Suprapubic skin (tissue), 4 donors: ENCODE data around the gene BRS3. TPM values are rescaled to one million over a fixed set of nuclear protein-coding genes. Genes with fewer than 3 reads are reported as not detected.

Experiments
- DNase-seq, 2 donors: peaks; one replicate each; pipeline ENCODE4 v3.0.0-alpha.2; 2019; ENCODE audit warnings: low spot score in 2 of 2
- H3K27ac ChIP-seq: fragments of 200-600 bp; sonication (generic); one replicate; pipeline ENCODE4 v1.5.1; 2019
- H3K27me3 ChIP-seq: fragments of 200-600 bp; sonication (generic); one replicate; pipeline ENCODE4 v1.5.1; 2019
- H3K36me3 ChIP-seq: fragments of 200-600 bp; sonication (generic); one replicate; pipeline ENCODE4 v1.5.1; 2019
- H3K4me1 ChIP-seq: fragments of 200-600 bp; sonication (generic); one replicate; pipeline ENCODE4 v1.5.1; 2019
- H3K4me3 ChIP-seq: fragments of 200-600 bp; sonication (generic); one replicate; pipeline ENCODE4 v1.5.1; 2019; ENCODE audit warnings: mild to moderate bottlenecking
- H3K9me3 ChIP-seq: fragments of 200-600 bp; sonication (generic); one replicate; pipeline ENCODE4 v1.5.1; 2019
- CTCF ChIP-seq, 2 donors: fragments of 200-600 bp in 1 of 2; fragments of 450-650 bp in 1 of 2; sonication (generic) in 1 of 2; IDR thresholded peaks; one replicate each; pipeline ENCODE4 v1.5.1; 2016 to 2019; ENCODE audit warnings: antibody characterized with exemption in 2 of 2, mild to moderate bottlenecking in 1 of 2, moderate library complexity in 1 of 2
- EP300 ChIP-seq: sonication (generic); formaldehyde crosslinking; IDR thresholded peaks from one replicate; pipeline ENCODE4 v1.6.1; 2017; ENCODE audit warnings: antibody characterized with exemption
- POLR2A ChIP-seq, 2 donors: fragments of 450-650 bp; IDR thresholded peaks; one replicate each; pipeline ENCODE4 v1.6.1; 2017; ENCODE audit warnings: antibody characterized with exemption in 2 of 2, mild to moderate bottlenecking in 2 of 2, moderate library complexity in 2 of 2
- POLR2AphosphoS5 ChIP-seq, 3 donors: sonication (generic); formaldehyde crosslinking; IDR thresholded peaks; one replicate each; pipeline ENCODE4 v1.6.1; 2017; ENCODE audit warnings: antibody characterized with exemption in 3 of 3
- WGBS: methylation state at CpG from one replicate; pipeline ENCODE4 v1.1.5; 2018; 5-methylcytosine and 5-hydroxymethylcytosine counted together
- total RNA-seq, 4 donors: library from RNA; depleted of rRNA; stranded (reverse); fragments of >200 nt; gene quantifications; one replicate each; pipeline ENCODE4 v1.1.0, GENCODE V29; 2016

The BRS3 gene
- total RNA-seq, 4 donors from 2014 or later = not detected

- TF ChIP-seq POLR2A (IDR thresholded peaks at IDR 0.05) = no peak
- no peaks in the 10 kb centered on the region for H3K27me3 ChIP-seq
- 61% methylated on average over 3 of the region's 3 CpGs for WGBS
Observed at GRCh38 chrX:136475236-136475635, 12.5 kb upstream of the BRS3 start.

GRCh38 chrX:136476501-136476900, 11.2 kb upstream of the BRS3 start:
- H3K36me3 ChIP-seq = no peaks in the 10 kb centered on the region
- H3K9me3 ChIP-seq = no peaks in the 10 kb centered on the region
- no peaks in the 10 kb centered on the region for H3K4me1 ChIP-seq
- DNase-seq = no peak
- TF ChIP-seq POLR2AphosphoS5 (IDR thresholded peaks at IDR 0.05) (no peak), EP300 (no peak), POLR2A (IDR thresholded peaks at IDR 0.05) (no peak), CTCF (IDR thresholded peaks at IDR 0.05) (no peak)
- H3K27me3 ChIP-seq = no peaks in the 10 kb centered on the region
- no peak overlapping the region for H3K27ac ChIP-seq
- no peak overlapping the region for H3K4me3 ChIP-seq
- 73% methylated on average over 2 of the region's 2 CpGs for WGBS

More at GRCh38 chrX:136475236-136475635, 12.5 kb upstream of the BRS3 start:
- DNase-seq = no peak
- Histone ChIP-seq H3K27ac (no peak overlapping the region), H3K36me3 (no peaks in the 10 kb centered on the region), H3K9me3 (no peaks in the 10 kb centered on the region), H3K4me3 (no peak overlapping the region), H3K4me1 (no peaks in the 10 kb centered on the region)

- Histone ChIP-seq H3K36me3 (no peaks in the 10 kb centered on the region), H3K9me3 (no peaks in the 10 kb centered on the region), H3K27me3 (no peaks in the 10 kb centered on the region), H3K4me3 (no peak overlapping the region), H3K27ac (no peak overlapping the region), H3K4me1 (no peaks in the 10 kb centered on the region)
- TF ChIP-seq CTCF (IDR thresholded peaks at IDR 0.05) = peak in 1 of 2 donors; percentile 5
- no peak for TF ChIP-seq POLR2AphosphoS5 (IDR thresholded peaks at IDR 0.05)
- TF ChIP-seq EP300 = no peak
- no peak for TF ChIP-seq POLR2A (IDR thresholded peaks at IDR 0.05)
- DNase-seq = no peak
- 55% methylated on average over 2 of the region's 2 CpGs for WGBS
Observed at GRCh38 chrX:136477026-136477425, 10.7 kb upstream of the BRS3 start.

GRCh38 chrX:136480383-136480782, 7.4 kb upstream of the BRS3 start:
- Histone ChIP-seq H3K4me1 (no peaks in the 10 kb centered on the region), H3K9me3 (no peaks in the 10 kb centered on the region), H3K4me3 (no peak overlapping the region), H3K27ac (no peak overlapping the region), H3K27me3 (no peaks in the 10 kb centered on the region), H3K36me3 (no peaks in the 10 kb centered on the region)
- no peak for TF ChIP-seq CTCF (IDR thresholded peaks at IDR 0.05)
- no peak for TF ChIP-seq EP300
- no peak for TF ChIP-seq POLR2AphosphoS5 (IDR thresholded peaks at IDR 0.05)
- no peak for TF ChIP-seq POLR2A (IDR thresholded peaks at IDR 0.05)
- WGBS = 26% methylated on average over 4 of the region's 4 CpGs
- no peak for DNase-seq

- no peak for DNase-seq
- H3K36me3 ChIP-seq = no peaks in the 10 kb centered on the region
- H3K4me1 ChIP-seq = no peaks in the 10 kb centered on the region
- H3K9me3 ChIP-seq = no peaks in the 10 kb centered on the region
- 41% methylated on average over 5 of the region's 5 CpGs for WGBS
- TF ChIP-seq POLR2AphosphoS5 (IDR thresholded peaks at IDR 0.05) = no peak
- TF ChIP-seq POLR2A (IDR thresholded peaks at IDR 0.05) = no peak
- TF ChIP-seq CTCF (IDR thresholded peaks at IDR 0.05) = no peak
- TF ChIP-seq EP300 = no peak
- no peak overlapping the region for H3K27ac ChIP-seq
- no peak overlapping the region for H3K4me3 ChIP-seq
- H3K27me3 ChIP-seq = peaks cover 14% of the 10 kb centered on the region
Observed at GRCh38 chrX:136488706-136489105, 959 bp downstream of the BRS3 start.

GRCh38 chrX:136491832-136492231, 4.1 kb downstream of the BRS3 start:
- no peak for DNase-seq
- TF ChIP-seq CTCF (IDR thresholded peaks at IDR 0.05) = no peak
- TF ChIP-seq EP300 = no peak
- no peak for TF ChIP-seq POLR2A (IDR thresholded peaks at IDR 0.05)
- no peak for TF ChIP-seq POLR2AphosphoS5 (IDR thresholded peaks at IDR 0.05)
- Histone ChIP-seq H3K27me3 (peaks cover 14% of the 10 kb centered on the region), H3K27ac (no peak overlapping the region), H3K4me3 (no peak overlapping the region), H3K4me1 (no peaks in the 10 kb centered on the region), H3K9me3 (no peaks in the 10 kb centered on the region), H3K36me3 (no peaks in the 10 kb centered on the region)
- WGBS = 66% methylated on average over 6 of the region's 6 CpGs
